ENCODE data around the gene PATZ1.

PATZ1 gene

GRCh38 chr22:31279821-31280505 lies 66.2 kb downstream of the PATZ1 start:
- no peak for DNase-seq

GRCh38 chr22:31279327-31279669 lies 66.8 kb downstream of the PATZ1 start:
- DNase-seq: no peak

GRCh38 chr22:31278626-31279326 lies 67.4 kb downstream of the PATZ1 start:
- DNase-seq: no peak

- no peak for DNase-seq
Observed at GRCh38 chr22:31278151-31278621, 68.0 kb downstream of the PATZ1 start.

- no peak for DNase-seq
Observed at GRCh38 chr22:31277741-31278140, 68.4 kb downstream of the PATZ1 start.

GRCh38 chr22:31276426-31277167 lies 69.5 kb downstream of the PATZ1 start:
- no peak for DNase-seq

Measured in C1 segment of cervical spinal cord (tissue), 14 donors.